Breast epithelium (tissue), 3 donors: ENCODE measurements around the gene TARP.

Source experiments
- CTCF ChIP-seq, 3 donors: fragments of 450-650 bp; IDR thresholded peaks; one replicate each; pipeline ENCODE4 v1.5.1; 2016 to 2017; ENCODE audit warnings: antibody characterized with exemption in 3 of 3, mild to moderate bottlenecking in 3 of 3, moderate library complexity in 3 of 3
- POLR2A ChIP-seq: fragments of 450-650 bp; IDR thresholded peaks from one replicate; pipeline ENCODE4 v1.6.1; 2016; ENCODE audit warnings: antibody characterized with exemption, mild to moderate bottlenecking, moderate library complexity

- TF ChIP-seq CTCF (IDR thresholded peaks at IDR 0.05): no peak
- TF ChIP-seq POLR2A: no peak
These were observed 53.0 kb downstream of the TARP start for GRCh38 chr7:38220452-38220851.
